GM12892 (cell line): ENCODE results near the gene TRIM27.

Experiments used
- POLR2A ChIP-seq: IDR thresholded peaks from 2 replicates; pipeline ENCODE4 v1.6.1; 2011; ENCODE audit warnings: low read depth, low read length, control low read depth
- TAF1 ChIP-seq: IDR thresholded peaks from 2 replicates; pipeline ENCODE4 v1.6.1; 2011; ENCODE audit warnings: low read depth, mild to moderate bottlenecking, control low read depth, low read length, borderline replicate concordance

- TF ChIP-seq POLR2A: no peak
- no peak for TF ChIP-seq TAF1
Observed at GRCh38 chr6:28901831-28902230, 22.0 kb downstream of the TRIM27 start.
